GM21825 (cell line): Measurements from ENCODE around the gene SLC6A3.

Experiments used
- ATAC-seq: cut with Tn5 transposase; IDR thresholded peaks from one replicate; pipeline ENCODE4 v1.9.1; 2021; ENCODE audit warnings: mild to moderate bottlenecking, moderate library complexity; ENCODE audit not compliant: unreplicated experiment

Gene SLC6A3

DNA sequence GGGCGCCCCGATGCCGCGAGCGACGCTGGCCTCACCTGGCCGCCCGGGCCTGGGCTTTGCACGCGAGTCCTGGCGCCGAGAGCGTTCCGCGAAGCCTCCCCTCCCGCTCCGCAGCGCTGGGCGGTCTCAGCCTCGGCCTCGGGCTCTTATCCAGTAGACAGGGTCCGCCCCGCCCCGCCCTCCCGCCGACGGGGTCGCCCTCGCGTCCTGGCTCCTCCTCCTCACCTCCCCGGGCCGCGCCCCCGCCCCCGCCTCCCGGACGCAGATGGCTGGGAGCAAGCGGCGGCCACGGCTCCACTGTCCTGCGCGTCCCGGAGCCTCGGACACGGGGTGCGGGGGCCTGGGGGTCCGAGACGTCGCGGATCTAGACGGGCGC, at the start of gene SLC6A3:
SLC6A3 (minus strand) TSS at position 128 of the 376 bp plus-strand sequence. CDS start 2,243 bp downstream, outside the sequence.
- ATAC-seq: no peak

GRCh38 chr5:1493941-1494340, 48.7 kb upstream of the SLC6A3 start:
- ATAC-seq: no peak

DNA sequence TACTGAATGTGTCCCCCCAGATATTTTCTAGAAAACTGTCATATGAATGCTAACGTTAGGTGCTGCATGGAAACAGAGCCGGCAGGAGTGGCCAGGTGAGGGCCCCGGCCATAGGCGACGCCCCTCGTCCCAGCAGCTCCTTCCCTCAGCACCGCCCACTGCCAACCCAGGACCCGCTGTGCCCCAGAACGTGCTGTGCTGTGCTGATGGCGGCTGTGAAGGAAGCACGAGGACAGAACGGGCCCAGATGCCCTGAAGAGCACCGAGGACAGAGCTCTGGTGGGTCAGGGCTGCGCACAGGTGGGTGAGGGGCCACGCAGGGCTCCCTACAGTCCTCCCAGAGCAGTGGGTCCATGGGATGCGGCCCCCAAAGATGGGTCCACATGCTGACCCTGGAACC, 48.2 kb upstream of the SLC6A3 start:
- ATAC-seq: no peak

DNA sequence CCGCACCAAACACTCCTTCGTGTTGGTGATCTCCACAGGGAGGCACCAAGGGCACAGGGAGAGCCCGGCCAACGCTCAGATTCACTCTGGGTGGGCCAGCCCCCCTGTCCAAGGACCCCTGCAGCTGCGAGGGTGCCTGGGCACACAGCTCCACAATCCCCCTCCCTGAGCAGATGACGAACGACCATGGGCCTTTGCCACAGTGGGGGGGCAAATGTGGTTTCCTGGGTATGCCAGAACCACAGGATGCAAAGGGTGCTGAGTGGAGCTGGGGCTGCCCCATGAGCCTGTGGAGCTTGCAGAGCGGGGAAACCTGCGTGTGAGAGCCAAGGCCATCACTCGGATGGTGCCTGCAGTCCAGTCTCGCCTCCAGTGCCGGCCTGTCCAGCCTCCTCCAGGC, 47.5 kb upstream of the SLC6A3 start:
- no peak for ATAC-seq

DNA sequence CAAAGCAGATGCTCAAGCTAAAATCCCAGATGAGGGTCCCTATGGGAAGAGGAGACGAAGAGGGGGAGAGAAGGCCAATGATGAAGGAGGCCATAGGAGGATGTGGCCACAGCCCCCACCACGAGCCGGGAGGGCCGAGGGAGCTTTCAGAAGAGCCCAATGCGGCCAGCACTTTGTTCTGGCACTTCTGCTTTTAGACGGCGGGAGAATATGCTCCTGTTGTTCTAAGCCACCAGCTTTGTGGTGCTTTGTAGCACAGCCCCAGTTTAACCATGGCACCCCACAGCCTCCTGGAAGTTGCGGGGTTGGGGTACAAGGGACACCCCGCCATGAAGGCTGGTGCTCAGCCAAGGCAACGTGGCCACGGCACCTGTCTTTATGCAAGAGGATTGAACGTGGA, 45.1 kb upstream of the SLC6A3 start:
- ATAC-seq: no peak

DNA sequence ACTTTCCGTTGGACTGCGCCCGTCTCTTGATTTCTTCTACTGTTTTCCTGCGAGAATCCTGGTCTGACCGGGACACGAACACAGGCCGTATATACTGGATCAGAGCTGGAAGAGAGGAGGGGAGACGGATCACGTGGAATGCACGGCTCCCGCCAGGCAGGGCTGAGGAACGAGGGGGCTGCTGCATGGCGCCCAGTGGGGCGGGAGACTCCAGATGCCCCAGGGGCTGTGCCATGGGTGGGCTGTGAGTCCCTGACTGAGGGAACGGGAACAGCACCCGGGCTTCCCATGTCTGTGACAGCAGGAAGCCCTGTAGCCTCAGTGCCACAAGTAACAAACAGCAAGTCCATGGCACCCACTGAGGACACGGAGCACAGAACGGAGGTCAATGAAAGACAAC, 44.5 kb upstream of the SLC6A3 start:
- no peak for ATAC-seq

GRCh38 chr5:1488882-1489680, 43.8 kb upstream of the SLC6A3 start:
- ATAC-seq: peak; percentile 56

GRCh38 chr5:1487079-1487764, 42.0 kb upstream of the SLC6A3 start:
- no peak for ATAC-seq

DNA sequence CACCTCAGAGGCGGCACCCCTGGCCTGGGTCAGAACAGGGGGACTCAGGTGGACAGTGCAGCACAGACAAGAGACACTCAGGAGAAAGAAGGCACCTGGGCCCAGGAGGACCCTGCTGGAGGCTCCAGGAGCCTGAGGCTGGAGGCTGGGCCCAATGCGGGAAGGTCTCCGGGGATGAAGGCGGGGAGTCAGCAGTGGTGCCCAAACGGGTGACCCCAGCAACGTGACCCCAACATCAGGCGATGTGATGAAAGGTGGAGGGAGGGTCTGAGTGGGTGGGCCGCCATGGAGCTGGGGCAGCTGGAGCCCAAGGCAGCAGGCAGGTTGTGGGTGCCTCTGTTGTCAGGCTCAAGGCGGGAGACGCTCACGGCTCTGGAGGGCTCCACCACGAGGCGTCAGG, 41.0 kb upstream of the SLC6A3 start:
- ATAC-seq: no peak

DNA sequence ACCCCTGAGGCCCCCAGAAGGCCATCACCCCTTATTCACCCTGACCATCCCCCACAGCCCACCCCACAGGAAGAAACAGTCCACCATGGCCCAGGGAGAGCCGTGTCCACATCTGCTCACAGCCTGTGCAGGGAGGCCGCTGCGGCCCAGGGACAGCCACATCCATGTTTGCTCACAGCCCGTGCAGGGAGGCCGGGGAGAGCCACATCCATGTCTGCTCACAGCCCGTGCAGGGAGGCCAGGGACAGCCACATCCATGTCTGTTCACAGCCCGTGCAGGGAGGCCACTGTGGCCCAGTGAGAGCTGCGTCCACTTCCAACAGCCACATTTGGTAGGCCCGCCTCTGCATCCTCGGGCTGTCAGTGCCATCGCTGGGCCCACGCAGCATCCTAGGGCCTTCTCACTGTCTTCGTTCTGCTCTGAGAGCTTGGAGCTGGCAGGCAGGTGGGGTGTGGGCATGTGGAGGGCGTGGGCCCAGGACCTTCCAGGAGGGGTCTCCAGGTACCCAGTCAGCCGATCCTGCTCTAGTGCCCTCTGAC, 40.4 kb upstream of the SLC6A3 start:
- ATAC-seq: no peak

GRCh38 chr5:1484730-1485578, 39.7 kb upstream of the SLC6A3 start:
- ATAC-seq: peak; percentile 47

DNA sequence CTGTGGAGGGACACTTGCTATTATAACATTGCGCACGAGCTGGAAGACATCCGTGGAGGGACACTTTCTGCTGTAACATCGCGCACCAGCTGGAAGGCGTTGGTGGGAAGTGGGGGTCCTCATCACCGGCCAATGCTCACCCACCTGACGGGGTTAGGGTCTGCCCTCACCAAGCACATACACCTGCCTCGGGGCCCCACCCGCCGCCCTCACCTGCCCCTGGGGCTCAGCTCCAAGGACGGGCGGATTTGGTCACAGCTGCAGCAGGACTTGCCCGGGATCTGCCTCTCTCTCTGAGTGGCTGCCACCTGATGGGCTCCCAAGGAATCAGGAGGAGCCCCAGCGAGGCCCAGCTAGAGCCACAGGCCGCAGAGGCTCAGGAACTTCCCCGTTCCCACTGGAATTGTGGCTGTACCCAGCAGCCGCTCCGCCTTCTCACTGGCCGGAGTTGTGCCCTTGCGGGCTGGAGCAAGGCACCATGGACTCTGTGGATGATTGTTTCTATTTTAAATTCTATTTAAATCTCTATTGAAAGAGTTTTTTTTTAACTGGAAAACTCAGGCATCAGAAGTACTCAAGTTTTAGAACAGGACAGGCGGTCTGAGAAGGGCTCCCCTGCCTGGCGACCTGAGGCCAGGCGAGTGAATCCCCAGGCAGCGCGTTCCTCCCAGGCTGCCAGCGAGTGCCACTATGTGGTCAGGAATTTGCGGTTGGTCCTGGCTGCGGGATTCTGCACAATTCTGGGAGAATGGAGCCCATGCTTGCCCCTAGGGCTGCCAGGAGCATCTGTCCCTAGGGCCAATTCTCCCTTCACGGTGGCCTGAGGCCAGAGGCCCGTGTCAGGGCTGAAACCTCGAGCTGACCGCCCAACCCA, 38.9 kb upstream of the SLC6A3 start:
- no peak for ATAC-seq

DNA sequence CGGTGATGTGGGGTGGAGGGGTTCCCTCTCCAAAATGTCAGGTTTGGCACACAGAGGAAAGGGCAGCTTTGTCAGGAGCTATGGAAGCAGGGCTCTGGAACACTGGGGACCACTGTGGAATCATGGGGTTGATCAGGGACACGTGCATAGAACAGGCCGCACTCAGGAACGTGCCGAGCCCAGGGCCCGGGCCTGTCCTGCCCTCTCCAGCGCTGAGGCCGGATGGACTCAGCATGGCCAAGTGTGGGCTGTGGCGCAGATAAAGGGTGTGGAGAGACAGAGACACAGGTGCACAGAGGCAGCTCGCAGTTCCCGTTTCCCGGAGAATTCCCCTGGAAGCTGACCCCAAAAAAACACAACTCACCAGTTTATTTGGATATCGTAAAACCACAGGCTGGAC, 37.8 kb upstream of the SLC6A3 start:
- ATAC-seq: no peak

GRCh38 chr5:1481959-1482331, 36.7 kb upstream of the SLC6A3 start:
- ATAC-seq: no peak

- no peak for ATAC-seq
These were observed 36.2 kb upstream of the SLC6A3 start for GRCh38 chr5:1481266-1481958.

DNA sequence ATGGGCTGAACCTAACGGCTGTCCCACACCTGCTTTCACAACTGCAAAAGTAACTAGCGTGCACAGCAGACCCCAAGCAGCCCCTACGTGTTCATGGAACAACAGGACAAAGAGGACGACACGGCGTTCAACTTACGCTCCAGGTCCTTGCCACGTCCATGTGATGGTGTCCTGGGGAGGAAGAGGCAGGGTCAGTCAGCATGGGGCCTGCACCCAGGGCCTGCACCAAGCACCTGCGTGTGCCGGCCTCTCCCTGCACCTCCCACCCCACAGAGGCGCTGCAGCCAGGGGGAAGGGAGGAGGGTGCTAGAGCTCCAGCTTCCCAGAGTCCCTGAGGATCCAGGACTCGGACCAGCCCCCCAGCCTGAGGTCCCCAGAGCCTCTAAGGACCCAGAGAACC, 35.6 kb upstream of the SLC6A3 start:
- ATAC-seq: no peak

GRCh38 chr5:1480217-1480616, 35.0 kb upstream of the SLC6A3 start:
- no peak for ATAC-seq

GRCh38 chr5:1479581-1480188, 34.4 kb upstream of the SLC6A3 start:
- ATAC-seq: no peak

- no peak for ATAC-seq
These were observed 33.8 kb upstream of the SLC6A3 start for GRCh38 chr5:1479066-1479465.
